ENCODE data around the gene MTMR12.

- TF ChIP-seq POLR2A (IDR thresholded peaks at IDR 0.05) (no peak), CTCF (IDR thresholded peaks at IDR 0.05) (no peak)
Observed at GRCh38 chr5:32353420-32353819, 40.7 kb upstream of the MTMR12 start.
